HuH-7.5 (cell line): ENCODE measurements around the gene LCP1.
A peak's percentile ranks its signal among the peaks of the same experiment; 100 is the strongest.
"Not testable (repeated sequence)": the region's sequence is repeated elsewhere in the genome, so short reads cannot be mapped to it uniquely, and the experiment has no call there.

Experiments
- DNase-seq: peaks from one replicate; pipeline ENCODE4 v3.0.0; 2011; ENCODE audit warnings: low spot score

Gene LCP1

GRCh38 chr13:46181840-46182490 lies at the start of gene LCP1:
Gene LCP1 (minus strand): TSS chr13:46182177. CDS start chr13:46159662, 22,515 bp downstream.
- DNase-seq: no peak

GRCh38 chr13:46229251-46229650 lies 47.3 kb upstream of the LCP1 start:
- no peak for DNase-seq

GRCh38 chr13:46220234-46220633 lies 38.3 kb upstream of the LCP1 start:
- not testable (repeated sequence) for DNase-seq

- not testable (repeated sequence) for DNase-seq
Measured at GRCh38 chr13:46214741-46215140, 32.8 kb upstream of the LCP1 start.

GRCh38 chr13:46213242-46213641 lies 31.3 kb upstream of the LCP1 start:
- no peak for DNase-seq

- peak; percentile 56 for DNase-seq
Measured at GRCh38 chr13:46211483-46212351, 29.7 kb upstream of the LCP1 start, which contains the start of gene LRRC63. Gene LRRC63 (plus strand): TSS chr13:46211928. CDS start chr13:46213035, 1,107 bp downstream.

- peak; percentile 47 for DNase-seq
Measured at GRCh38 chr13:46211116-46211482, 29.1 kb upstream of the LCP1 start.

GRCh38 chr13:46210362-46211083 lies 28.5 kb upstream of the LCP1 start:
- no peak for DNase-seq

- no peak for DNase-seq
Measured at GRCh38 chr13:46207828-46208227, 25.9 kb upstream of the LCP1 start.

- no peak for DNase-seq
Measured at GRCh38 chr13:46206143-46206542, 24.2 kb upstream of the LCP1 start.

GRCh38 chr13:46202966-46203365 lies 21.0 kb upstream of the LCP1 start:
- DNase-seq: no peak

- DNase-seq: no peak
Measured at GRCh38 chr13:46202188-46202795, 20.3 kb upstream of the LCP1 start.

- DNase-seq: no peak
Measured at GRCh38 chr13:46198696-46199193, 16.8 kb upstream of the LCP1 start.

GRCh38 chr13:46197299-46198048 lies 15.5 kb upstream of the LCP1 start:
- no peak for DNase-seq

GRCh38 chr13:46195016-46195415 lies 13.0 kb upstream of the LCP1 start:
- DNase-seq: no peak

GRCh38 chr13:46192412-46192811 lies 10.4 kb upstream of the LCP1 start:
- DNase-seq: no peak

GRCh38 chr13:46185634-46186033 lies 3.7 kb upstream of the LCP1 start:
- DNase-seq: no peak

GRCh38 chr13:46184277-46184699 lies 2.3 kb upstream of the LCP1 start:
- no peak for DNase-seq

GRCh38 chr13:46183018-46183946 lies 1.3 kb upstream of the LCP1 start:
- no peak for DNase-seq

GRCh38 chr13:46182491-46182877 lies 507 bp upstream of the LCP1 start:
- DNase-seq: no peak
